Astrocyte of the spinal cord (primary cell): ENCODE data around the gene OSBPL9.

ENCODE experiments used
- DNase-seq: peaks from one replicate; pipeline ENCODE4 v3.0.0; 2011; ENCODE audit warnings: low read depth, low spot score
- H3K4me3 ChIP-seq: 2 replicates; pipeline ENCODE4 v1.5.1; 2011; ENCODE audit warnings: low read depth, mild to moderate bottlenecking, low read length, moderate library complexity
- CTCF ChIP-seq: IDR thresholded peaks from 2 replicates; pipeline ENCODE4 v1.5.1; 2012; ENCODE audit warnings: low read depth, mild to moderate bottlenecking, low read length, inconsistent platforms
- in situ Hi-C: cut with HindIII; loops from 2 replicates; pipeline ENCODE4 v1.10.0; 2017; ENCODE audit warnings: low sequenced_read_pairs

OSBPL9 gene

GRCh38 chr1:51623450-51623849 is 6.6 kb downstream of the OSBPL9 start:
- TF ChIP-seq CTCF = no peak
- in situ Hi-C loops = no loop called here
- no peak for DNase-seq
- H3K4me3 ChIP-seq = no peak overlapping the region

GRCh38 chr1:51624855-51625254 is 8.0 kb downstream of the OSBPL9 start:
- no peak for TF ChIP-seq CTCF
- in situ Hi-C loops = no loop called here
- H3K4me3 ChIP-seq = no peak overlapping the region
- no peak for DNase-seq

DNA sequence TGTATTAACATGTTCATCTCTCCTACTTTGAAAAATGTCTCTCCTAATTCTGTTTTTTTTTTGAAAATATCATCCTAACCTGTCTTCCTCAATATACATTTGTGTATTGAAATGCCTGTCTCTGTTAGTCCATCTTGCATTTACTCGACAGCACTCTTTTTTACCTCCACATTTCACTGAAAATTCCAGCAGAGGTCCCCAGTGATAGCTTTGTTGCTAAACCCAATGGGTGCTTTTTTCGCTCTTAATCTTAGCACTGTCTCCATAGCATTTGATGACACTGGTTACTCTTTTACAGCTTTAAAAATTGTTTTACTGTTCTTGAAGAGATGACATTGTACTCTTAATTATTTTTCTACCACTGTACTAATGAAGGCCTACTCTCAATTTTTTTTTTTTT is 10.8 kb downstream of the OSBPL9 start:
- H3K4me3 ChIP-seq = no peak overlapping the region
- peak; percentile 58 for TF ChIP-seq CTCF
- in situ Hi-C loops = no loop called here
- DNase-seq = peak; percentile 66

DNA sequence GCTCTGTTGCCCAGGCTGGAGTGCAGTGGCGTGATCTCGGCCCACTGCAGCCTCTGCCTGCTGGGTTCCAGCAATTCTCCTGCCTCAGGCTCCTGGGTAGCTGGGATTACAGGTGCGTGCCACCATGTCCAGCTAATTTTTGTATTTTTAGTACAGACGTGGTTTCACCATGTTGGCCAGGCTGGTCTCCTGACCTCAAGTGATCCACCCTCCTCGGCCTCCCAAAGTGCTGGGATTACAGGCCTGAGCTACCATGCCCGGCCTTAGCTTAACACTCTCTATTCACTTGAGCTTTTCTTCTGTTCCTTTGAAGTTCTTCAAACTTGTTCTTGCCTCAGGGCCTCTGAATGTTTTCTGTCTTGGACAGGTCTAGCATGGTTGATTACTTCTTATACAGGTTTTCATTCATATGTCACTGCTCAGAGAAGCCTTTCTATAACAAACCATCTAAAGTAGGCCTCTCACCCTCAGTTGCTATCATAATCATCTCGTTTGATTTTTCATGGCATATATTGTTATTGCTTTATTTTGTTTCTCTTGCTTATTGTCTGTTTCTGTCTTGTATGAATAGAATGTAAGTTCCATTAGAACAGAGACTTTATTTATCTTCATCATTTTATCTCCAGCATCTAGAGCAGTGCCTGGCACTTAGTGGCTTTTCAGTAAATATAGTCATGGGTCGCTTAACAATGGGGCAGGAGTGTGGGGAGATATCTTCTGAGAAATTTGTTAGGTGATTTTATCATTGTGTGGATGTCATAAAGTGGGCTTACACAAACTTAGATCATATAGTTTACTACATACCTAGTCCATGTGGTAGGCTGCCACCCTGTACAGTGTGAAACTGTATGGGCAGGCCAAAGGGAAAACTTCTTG is 12.1 kb downstream of the OSBPL9 start:
- DNase-seq = no peak
- H3K4me3 ChIP-seq = no peak overlapping the region
- no peak for TF ChIP-seq CTCF
- in situ Hi-C loops = no loop called here

GRCh38 chr1:51629918-51630317 is 13.0 kb downstream of the OSBPL9 start:
- DNase-seq = no peak
- TF ChIP-seq CTCF = no peak
- in situ Hi-C loops = no loop called here
- no peak overlapping the region for H3K4me3 ChIP-seq

DNA sequence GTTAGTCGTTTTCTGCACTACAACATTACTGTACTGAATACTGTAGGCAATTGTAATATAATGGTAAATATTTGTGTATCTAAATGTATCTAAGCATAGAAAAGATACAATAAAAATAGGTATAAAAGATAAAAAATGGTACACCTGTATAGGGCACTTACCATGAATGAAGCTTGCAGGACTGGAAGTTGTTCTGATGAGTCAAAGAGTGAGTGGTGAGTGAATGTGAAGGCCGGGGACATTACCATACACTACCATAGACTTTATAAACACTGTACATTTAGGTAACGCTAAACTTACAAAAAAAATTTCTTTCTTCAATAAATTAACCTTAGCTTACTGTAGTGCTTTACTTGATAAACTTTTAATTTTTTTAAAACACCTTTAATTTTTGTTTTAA is 13.5 kb downstream of the OSBPL9 start:
- in situ Hi-C loops = no loop called here
- no peak for TF ChIP-seq CTCF
- DNase-seq = no peak
- no peak overlapping the region for H3K4me3 ChIP-seq
